ENCODE results near the gene MAMDC2.

- no peak for TF ChIP-seq EZH2phosphoT487 (conservative IDR thresholded peaks at IDR 0.05; ENCODE audit: low read length)
- TF ChIP-seq CTCF (IDR thresholded peaks at IDR 0.05; ENCODE audit: insufficient read depth, low read length, poor library complexity, severe bottlenecking), result no peak
Measured at GRCh38 chr9:70160686-70161600, 117.3 kb downstream of the MAMDC2 start.
